ENCODE results near the gene GFOD1.

The GFOD1 gene, protein sequence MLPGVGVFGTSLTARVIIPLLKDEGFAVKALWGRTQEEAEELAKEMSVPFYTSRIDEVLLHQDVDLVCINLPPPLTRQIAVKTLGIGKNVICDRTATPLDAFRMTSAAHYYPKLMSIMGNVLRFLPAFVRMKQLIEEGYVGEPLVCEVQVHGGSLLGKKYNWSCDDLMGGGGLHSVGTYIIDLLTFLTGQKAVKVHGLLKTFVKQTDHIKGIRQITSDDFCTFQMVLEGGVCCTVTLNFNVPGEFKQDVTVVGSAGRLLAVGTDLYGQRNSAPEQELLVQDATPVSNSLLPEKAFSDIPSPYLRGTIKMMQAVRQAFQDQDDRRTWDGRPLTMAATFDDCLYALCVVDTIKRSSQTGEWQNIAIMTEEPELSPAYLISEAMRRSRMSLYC

DNA sequence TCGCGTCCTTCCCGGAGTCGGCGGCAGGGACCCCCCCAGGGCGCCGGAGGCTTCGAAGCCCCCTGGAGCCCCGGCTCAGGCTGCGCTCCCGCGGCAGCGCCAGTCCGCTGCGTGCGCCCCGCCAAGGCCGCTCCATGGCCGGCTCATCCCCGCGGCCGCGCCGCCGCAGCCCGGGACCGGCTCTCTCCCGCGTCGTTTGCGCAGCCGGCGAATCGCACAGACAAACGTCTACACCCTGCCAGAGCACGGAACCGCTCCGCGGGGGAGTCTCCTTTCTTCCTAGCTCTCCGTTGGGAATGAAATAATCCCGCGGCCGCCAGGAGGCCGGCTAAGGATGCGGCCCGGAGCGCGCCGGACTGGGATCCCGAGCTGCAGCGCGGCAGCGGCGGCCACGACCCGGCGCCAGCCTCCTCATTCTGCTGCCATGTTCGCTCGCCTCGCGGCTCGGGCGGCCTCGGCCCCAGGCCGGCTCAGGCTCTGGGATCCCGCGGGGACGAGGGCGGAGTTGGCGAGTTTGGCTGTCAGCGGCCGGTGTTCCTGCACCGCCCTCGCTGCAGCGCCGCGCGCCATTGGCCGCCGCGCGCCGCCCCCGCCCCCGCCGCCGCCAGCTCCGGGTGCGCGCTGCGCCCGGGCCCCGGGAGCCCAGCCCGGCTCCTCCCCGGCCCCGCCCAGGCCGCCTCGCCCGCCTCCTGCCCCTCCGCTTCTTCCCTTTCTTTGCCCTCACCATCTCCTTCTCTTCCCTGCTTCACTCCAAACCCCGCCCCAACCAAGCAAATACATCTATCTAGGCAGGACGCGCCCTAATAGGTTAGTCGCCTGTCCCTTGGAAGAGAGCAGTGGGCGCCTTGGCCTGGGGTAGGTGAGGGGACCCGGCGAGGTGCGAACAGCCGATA, at the start of gene GFOD1:
TSS of gene GFOD1 (minus strand) at position 479 of the 893 bp plus-strand sequence. CDS start 710 bp downstream, outside the sequence.
- peak; percentile 88 for DNase-seq

DNA sequence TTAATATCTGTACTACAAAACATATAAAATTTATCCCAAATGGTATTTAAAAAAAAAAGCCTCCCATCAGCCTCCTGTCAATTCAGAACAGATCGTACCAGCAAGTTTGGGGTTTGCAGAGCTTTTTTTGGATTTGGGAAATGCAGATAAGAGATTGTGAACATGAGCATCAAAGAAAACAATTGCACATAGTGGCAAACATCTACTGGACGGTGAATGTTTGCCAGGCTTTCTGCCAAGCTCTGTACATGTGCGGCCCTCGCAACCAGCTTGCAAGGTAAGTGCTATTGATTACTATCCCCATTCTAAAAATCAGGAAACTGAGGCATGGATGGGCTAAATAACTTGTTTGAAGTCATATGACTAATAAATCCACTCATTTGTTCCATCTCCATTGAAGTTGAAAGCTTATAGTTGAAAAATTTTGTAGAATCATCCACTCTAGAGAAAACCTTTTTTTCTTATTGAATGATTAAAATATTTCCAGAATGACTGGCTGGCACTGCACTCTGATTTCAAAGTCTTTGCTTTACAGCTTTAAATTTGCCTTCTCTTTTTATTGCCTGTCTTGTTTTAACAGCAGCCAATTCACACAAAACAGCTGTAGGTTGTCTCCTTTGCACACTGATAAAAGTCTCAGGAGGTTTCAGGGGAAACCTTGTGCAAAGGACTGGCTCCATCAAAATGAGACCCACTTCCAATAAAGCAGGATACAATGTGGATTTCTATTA, 49.6 kb upstream of the GFOD1 start:
- DNase-seq, result no peak

DNA sequence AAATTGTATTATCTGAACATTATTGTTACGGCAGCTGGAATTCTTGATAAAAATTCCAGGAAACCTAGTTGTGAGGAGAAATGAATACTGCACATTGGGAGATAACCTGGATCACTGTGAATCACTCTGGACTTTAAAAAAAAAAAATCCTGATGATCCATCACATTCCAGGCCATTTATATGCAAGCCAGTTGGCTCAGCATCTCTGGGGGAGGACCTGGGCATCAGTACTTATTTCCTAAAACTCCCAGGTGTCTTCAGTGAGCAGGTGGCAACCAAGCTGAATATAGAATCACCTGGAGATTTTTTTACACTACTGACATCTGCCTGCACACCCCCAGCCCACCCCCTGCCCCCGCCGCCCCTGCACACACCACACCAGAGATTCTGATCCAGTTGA, 47.9 kb upstream of the GFOD1 start:
- DNase-seq, result no peak

DNA sequence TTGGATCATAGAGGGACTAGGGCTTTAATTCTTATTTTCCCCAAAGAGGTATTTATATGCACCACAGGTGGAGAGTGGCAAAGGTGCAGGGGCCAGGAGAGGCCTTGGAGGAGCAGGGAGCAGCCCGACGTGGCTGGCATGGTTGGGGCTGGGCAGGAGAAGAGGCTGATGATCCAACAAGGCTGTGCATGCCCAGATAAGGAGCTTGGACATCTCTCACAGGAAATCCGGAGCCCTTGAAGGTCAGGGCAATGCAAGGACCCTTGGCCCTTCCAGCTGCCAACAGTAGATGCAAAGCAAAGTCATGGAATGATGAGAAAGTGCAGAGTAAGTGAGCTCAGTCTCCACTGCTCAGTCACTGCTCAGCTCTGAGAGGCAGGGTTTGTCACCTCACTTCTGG, 47.1 kb upstream of the GFOD1 start:
- DNase-seq, result no peak

DNA sequence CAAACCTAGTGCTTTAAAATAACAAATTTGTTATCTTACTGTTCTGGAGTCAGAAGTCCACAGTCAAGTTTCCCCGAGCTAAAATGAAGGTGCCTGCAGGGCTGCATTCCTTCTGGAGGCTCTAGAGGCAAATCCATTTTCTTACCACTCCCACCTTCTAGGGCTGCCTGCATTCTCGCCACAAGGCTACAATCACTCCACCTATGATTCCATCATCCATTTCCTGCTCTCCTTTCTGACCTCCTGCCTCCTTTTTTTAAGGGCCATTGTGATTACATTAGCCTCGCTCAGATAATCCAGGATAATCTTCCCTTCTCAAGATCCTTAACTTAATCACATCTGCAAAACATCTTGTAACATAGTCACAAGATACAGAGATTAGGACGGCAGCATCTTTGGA, 44.6 kb upstream of the GFOD1 start:
- DNase-seq, result no peak

DNA sequence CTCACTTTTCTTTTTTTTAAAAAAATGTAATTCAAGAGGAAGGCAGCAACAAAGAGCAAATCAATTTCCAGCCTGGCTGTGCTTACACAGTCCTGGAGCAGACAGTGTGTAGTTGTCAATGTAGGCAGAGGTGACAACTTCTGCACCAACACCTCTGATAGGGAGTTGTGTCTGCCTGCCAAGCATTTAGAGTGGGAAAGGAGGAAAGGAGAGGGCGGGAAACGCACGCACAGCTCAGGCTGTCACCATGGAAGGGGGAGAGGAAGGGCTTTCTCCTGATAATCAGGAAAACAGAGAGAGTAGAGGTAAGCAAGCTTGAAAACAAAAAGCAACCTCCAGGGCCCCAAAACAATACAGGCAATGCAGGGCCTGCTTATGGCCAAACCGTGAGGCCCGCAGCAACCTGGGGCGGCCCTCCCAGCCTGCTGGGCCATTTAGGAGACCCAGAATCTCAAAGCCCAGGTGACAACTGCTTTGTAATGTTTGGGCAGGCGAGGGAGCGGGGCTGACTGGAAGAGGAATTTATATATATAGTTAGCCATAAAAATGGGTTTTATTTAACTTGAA, 41.5 kb upstream of the GFOD1 start:
- DNase-seq, result no peak

DNA sequence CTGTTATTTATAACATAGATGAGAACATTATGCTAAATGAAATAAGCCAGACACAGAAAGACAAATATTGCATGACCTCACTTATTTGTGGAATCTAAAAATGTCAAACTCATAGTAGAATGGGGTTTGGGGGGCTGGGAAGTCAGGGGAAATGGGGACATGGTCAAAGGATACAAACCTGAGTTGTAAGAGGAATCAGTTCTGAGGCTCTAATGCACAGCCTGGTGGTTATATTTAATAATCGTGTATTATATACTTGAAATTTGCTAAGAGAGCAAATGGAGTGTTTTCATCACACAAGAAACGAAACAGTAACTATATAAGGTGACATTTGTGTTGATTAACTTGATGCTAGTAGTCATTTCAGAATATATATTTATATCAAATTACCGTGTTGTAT, 40.8 kb upstream of the GFOD1 start:
- DNase-seq, result no peak

DNA sequence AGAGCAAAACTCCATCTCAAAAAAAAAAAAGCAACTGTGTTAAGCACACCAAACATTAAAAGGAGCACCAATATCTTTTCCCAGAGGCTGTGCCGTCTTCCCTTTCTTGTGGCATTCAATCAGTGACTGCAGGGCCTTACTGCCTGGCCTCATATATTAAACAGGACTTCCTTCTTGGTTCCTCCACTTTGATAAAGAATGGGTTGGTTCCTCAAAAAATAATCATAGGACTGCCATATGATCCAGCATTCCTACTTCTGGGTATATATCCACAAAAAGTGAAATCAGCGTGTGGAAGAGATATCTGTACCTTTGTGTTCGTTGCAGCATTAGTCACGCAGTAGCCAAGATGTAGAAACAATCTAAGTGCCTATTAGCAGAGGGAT, 40.3 kb upstream of the GFOD1 start:
- DNase-seq, result no peak

DNA sequence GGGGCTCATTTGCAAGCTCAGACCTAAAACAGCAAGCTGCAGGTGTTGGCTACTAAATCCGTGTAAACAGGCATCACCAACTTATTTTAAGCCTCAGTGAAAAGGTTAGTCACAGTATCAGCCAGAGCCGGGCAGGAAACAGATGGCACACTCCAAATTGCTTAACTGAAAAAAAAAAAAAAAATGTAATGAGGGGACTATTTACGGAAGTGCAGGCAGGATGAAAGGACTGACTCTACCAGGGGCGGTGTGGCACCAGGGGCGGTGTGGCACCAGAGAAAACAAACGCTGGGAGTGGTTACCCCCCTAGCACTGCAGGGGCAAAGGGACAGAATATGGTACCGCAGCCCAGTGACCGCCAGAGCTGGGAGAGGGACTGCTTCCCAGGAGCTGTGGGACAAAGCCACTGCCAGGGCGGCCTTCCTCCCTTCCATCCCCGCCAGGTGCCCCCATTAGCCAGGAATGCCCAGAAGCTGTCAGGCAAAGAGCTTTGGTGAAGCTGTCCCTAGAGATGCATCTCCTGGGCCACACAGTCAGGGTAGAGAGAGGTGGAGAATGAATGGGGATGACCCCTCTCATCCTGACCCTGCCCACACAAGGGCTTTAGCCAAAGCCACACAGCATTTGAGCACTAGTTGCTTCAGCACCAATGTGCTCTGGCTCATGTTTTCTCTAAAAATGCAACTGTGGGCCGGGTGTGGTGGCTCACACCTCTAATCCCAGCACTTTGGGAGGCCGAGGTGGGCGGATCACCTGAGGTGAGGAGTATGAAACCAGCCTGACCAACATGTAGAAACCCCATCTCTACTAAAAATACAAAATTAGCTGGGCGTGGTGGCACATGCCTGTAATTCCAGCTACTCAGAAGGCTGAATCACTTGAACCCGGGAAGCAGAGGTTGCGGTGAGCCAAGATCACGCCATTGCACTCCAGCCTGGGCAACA, 39.6 kb upstream of the GFOD1 start:
- DNase-seq, result peak; percentile 43

DNA sequence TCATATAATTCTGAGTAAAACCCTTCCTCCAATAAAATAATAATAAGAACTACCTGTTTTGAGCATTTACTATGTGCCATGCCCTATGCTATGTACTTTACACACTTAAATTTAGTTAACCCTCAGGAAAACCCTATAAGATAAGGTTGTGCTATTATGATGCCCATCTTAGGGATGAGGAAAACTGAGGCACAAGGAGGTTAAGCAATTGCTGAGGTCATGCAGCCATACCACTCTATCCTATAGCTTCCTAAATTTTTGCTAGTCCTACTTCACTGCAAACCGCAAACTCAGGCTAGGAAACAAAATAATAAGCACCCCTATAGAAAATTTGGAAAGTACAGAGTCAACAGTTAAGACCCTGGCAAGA, 38.9 kb upstream of the GFOD1 start:
- DNase-seq, result no peak

DNA sequence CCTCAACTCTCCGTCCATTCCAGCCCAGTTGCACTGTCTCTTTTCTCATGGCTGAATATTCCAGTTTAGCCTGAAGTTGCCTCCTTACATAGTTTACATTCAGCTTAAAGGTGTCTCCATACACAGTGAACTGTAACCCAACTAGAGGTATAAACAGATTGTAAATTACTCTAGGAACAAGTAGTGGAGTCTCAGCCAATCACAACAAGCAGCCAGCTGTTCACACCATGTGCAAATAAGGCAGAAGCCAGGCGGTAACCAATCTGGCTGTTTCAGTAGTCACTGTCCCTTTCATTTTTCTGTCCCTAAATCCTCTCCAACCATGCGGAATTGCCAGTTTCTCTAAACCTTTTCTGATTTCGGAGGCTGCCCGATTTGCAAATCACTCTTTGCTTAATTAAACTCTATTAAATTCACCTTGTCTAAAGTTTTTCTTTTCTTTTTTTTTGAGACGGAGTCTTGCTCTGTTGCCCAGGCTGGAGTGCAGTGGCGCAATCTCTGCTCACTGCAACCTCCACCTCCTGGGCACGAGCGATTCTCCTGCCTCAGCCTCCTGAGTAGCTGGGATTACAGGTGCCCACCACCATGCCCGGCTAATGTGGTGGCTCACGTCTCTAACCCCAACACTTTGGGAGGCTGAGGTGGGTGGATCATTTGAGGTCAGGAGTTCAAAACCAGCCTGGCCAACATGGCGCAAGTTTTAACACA, 37.6 kb upstream of the GFOD1 start:
- no peak for DNase-seq

DNA sequence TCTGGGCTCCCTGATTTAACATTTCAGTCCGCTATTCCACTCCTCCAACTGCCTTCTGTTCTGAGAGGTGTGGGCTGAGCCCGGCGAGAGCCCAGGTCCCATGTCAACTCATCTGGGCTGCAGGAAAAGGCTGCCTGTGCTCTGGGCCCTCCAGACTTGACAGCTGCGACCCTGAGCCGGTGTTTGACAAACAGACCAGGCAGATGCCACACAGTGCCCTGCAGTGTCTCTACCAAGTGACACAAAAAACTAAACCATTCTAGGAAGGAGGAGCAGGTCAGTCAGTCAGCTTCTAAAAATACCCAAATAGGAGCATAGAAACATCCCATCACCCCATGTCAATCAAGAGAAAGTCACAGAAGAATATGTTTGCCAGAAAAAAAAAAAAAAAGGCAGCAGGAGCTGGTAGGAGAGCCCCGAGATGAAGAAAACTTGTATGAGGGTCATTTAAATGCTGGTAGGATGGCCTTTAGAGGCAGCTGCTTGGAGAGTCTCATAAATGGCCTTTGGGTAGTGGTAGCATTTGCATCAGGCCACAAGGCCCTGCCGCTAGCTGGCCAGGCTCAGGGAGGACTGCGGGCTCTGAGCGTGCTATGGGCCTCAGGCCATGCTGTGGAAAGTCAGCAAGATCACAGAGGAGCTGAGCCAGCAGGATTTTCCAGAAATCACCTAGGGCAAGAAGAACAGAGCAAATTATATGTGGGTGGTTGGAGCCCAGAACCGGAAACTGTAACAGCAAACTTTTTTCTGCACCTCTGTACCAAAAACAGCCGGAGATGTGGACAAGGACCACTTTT, 36.6 kb upstream of the GFOD1 start:
- DNase-seq, result no peak

DNA sequence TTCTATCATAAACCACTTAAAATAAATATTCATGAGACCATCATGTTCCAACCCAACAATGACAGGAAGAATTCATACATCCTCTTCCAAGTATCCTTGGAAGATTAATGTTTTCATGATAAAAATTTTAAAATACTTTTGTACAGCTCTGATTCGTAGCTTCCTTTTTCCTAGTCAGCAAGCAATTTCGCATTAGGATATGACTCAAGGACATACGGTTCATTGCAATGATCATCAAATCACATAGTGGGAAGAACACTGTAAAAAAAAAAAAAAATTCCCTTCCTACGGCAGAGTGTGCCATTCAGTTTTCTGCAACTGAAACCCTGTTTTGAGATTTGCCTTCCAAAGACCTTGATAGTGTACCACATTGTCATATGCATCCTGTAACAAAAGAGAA, 35.3 kb upstream of the GFOD1 start:
- DNase-seq, result no peak

DNA sequence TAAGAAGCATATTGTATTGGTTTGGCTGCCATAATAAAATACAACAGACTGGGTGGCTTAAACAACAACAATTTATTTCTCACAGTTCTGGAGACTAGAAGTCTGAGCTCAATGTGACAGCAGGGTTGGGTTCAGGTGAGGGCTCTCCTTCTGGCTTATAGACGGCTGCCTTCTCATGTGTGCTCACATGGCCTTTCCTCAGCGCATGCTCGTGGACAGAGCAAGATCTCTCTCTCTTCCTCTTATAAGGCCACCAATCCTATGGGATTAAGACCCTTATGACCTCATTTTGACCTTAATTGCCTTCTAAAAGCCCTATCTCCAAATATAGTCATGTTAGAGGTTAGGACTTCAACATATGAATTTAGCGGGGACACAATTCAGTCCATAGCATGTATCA, 32.4 kb upstream of the GFOD1 start:
- no peak for DNase-seq

DNA sequence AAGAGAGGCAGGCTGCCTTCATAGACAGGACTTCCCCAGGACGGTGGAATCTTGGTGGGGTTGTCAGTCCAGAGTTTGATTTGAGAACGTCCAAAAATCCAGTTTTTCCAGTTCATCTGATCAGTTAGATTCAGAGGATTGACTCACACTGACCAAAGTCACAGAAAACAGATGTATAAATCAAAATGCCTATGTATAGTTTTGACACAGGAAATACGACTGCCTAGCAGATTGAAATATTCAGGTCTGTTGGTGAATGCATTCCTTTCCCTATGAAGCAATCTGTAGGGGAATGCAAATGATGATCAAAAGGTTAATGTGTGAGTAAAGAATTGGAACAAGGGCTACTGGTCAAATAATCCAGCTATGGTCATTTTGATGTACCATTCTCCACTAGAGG, 29.7 kb upstream of the GFOD1 start:
- DNase-seq, result no peak

DNA sequence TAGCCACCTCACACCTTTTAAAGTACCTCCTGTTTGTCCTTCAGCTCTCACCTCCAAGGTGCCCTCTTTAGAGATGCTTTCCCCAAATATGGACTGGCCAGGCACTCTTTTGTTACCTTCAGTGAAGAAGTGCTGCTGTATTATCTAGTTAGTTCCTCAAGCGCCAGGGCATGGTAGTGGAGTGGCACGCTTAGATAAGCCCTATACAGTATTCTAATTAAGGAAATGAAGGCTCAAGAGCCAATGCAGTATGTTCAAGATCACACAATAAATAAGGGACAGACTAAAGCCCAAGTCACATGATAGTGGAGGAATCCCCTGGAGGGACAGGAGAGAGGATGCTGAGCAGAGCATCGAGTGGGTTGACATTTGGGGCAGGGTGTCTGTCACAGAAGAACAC, 28.5 kb upstream of the GFOD1 start:
- DNase-seq, result no peak

DNA sequence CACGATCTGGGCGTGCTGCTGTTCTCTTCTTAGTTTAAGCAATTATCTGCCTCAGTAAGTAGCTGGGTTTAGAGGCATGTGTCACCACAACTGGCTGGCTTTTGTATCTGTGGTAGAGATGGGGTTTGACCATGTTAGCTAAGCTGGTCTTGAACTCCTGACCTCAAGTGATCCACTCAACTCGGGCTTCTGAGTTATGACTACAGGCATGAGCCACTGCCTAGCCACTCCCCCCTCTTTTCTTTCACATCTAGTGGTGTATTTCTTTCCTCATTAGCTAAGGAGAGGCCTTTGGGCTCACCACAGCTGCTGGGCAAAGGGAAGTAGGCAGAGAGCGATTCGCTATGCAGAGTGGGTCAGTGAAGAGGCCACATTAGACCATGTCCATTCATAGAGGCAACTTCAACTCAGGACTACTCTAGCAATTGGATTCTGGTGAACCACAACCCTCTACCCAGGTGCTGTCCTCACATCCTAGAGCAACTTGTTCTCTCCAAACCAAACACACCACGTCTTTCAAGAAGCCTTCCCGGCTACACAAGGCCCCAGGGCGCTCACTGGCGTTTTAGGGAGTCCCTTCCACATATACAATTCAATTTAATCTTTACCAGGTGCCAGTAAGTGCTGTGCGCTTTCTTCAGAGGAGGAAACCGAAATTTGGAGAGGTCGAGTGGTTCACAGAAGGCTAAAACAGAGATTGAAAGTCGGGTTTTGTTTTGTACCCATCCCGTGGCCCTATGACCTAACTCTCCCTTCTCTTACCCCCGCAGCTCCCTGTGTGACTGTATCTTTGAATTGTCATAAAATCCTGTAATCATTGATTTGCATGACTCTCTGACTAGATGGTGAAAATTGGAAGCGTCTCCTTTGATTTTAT, 26.5 kb upstream of the GFOD1 start:
- no peak for DNase-seq

DNA sequence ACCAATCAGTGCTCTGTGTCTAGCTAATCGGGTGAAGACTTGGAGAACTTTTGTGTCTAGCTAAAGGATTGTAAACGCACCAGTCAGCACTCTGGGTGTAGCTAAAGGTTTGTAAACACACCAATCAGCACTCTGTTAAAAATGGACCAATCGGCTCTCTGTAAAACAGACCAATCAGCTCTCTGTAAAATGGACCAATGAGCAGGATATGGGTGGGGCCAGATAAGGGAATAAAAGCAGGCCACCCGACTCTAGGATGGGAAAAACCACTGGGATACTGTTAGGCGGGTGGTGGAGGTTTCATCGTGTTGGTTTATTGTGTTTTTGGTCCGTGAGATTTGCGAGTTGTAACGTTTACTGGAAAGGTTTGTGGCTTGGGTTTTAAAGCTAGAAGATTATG, 25.5 kb upstream of the GFOD1 start:
- no peak for DNase-seq

DNA sequence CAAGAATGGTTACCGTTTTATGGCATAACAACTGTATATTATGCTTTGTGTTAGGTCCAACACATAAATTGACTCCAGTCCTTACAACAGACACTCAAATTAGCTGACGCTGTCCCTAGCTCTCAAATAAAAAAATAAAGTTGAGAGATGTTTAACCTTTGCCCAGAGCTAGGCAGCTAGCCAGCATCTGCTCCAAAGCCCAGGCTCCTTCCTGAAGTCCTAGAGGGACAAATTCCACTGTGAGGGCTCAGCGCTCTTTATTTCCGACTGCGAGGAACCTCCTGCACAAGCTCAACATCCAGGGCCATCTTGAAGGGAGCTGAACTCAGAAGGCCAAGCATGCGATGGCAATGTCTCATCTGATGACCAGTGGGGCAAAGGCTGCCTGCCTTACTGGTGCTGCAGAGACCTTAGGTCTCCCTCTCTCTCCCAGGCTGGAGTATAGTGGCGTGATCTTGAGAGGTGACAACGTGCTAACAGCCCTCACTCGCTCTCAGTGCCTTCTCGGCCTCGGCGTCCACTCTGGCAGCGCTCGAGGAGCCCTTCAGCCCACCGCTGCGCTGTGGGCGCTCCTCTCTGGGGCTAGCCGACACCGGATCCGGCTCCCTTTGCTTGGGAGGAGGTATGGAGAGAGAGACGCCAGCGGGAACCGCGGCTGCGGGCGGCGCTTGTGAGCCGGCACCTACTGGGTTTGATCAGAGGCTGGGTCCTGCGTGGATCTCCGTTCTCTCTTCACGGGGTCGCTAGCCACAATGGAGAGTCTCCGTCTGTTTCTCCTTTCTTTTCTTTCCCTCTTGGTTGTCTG, 24.7 kb upstream of the GFOD1 start:
- DNase-seq, result no peak
